K562 (cell line): ENCODE results near the gene RGS6. TPM values are rescaled to one million over a fixed set of nuclear protein-coding genes. Genes with fewer than 3 reads are reported as not detected.
A peak's percentile ranks its signal among the peaks of the same experiment; 100 is the strongest.

Experiments used
- ATF6 ChIP-seq: sonication (generic); formaldehyde crosslinking; IDR thresholded peaks from 2 replicates; pipeline ENCODE4 v1.4.0; 2020; ENCODE audit warnings: mild to moderate bottlenecking, missing genetic modification reagents
- CBFA2T2 ChIP-seq: fragments of 450-650 bp; conservative IDR thresholded peaks from 2 replicates; pipeline ENCODE4 v1.6.1; 2017; ENCODE audit warnings: mild to moderate bottlenecking
- CBX1 ChIP-seq: sonication (generic); IDR thresholded peaks from 2 replicates; pipeline ENCODE4 v1.6.1; 2016; ENCODE audit warnings: antibody characterized with exemption, low read depth, mild to moderate bottlenecking
- CBX5 ChIP-seq: IDR thresholded peaks from 2 replicates; pipeline ENCODE4 v1.6.1; 2014; ENCODE audit warnings: low read depth, borderline replicate concordance
- DPF2 ChIP-seq: fragments of 450-650 bp; IDR thresholded peaks from 2 replicates; pipeline ENCODE4 v1.6.1; 2016
- ESRRA ChIP-seq: fragments of 450-650 bp; IDR thresholded peaks from 2 replicates; pipeline ENCODE4 v1.6.1; 2014; ENCODE audit warnings: low read depth, mild to moderate bottlenecking, moderate library complexity, borderline replicate concordance
- FOXJ2 ChIP-seq: fragments of 200-800 bp; sonication (Bioruptor generic); IDR thresholded peaks from 2 replicates; pipeline ENCODE4 v1.6.1; 2016; ENCODE audit warnings: missing genetic modification characterization, missing compliant biosample characterization
- HIVEP1 ChIP-seq: fragments of 250-450 bp; sonication (Bioruptor Pico); IDR thresholded peaks from 2 replicates; pipeline ENCODE4 v1.4.0; 2020; ENCODE audit warnings: mild to moderate bottlenecking
- HNRNPK ChIP-seq: fragments of 200-400 bp; formaldehyde crosslinking; IDR thresholded peaks from one replicate; pipeline ENCODE4 v1.6.1; 2018; ENCODE audit warnings: mild to moderate bottlenecking, low read depth, low read length; ENCODE audit not compliant: poor library complexity, severe bottlenecking
- JUND ChIP-seq, 2 experiments: IDR thresholded peaks; 2 replicates in 1 of 2; 3 replicates in 1 of 2; pipeline ENCODE4 v1.6.1; 2011; ENCODE audit warnings: borderline replicate concordance in 2 of 2, low read depth in 2 of 2, low read length in 2 of 2, improper control_type of control experiment in 1 of 2, missing biosample characterization in 1 of 2, missing genetic modification characterization in 1 of 2, missing genetic modification reagents in 1 of 2
- MLLT1 ChIP-seq, 2 experiments: fragments of 450-650 bp; IDR thresholded peaks; 2 replicates each; pipeline ENCODE4 v1.6.1; 2016
- MLX ChIP-seq, 2 experiments: fragments of 450-650 bp in 1 of 2; sonication (generic) in 1 of 2; formaldehyde crosslinking; conservative IDR thresholded peaks; 2 replicates each; pipeline versions ENCODE4 v1.4.0 to v1.8.1; 2020 to 2022; ENCODE audit warnings: mild to moderate bottlenecking in 1 of 2, missing genetic modification reagents in 1 of 2
- MTA2 ChIP-seq: fragments of 450-650 bp; IDR thresholded peaks from 2 replicates; pipeline ENCODE4 v1.6.1; 2016; ENCODE audit warnings: low read depth
- NCOR1 ChIP-seq: fragments of 450-650 bp; IDR thresholded peaks from 2 replicates; pipeline ENCODE4 v1.6.1; 2016; ENCODE audit warnings: mild to moderate bottlenecking, moderate library complexity
- NR1H2 ChIP-seq: sonication (generic); formaldehyde crosslinking; IDR thresholded peaks from 2 replicates; pipeline ENCODE4 v1.4.0; 2020; ENCODE audit warnings: mild to moderate bottlenecking, missing genetic modification reagents
- PRMT5 ChIP-seq: sonication (generic); formaldehyde crosslinking; IDR thresholded peaks from 2 replicates; pipeline ENCODE4 v1.5.0; 2020; ENCODE audit warnings: missing genetic modification reagents
- SAFB ChIP-seq: fragments of 200-400 bp; formaldehyde crosslinking; IDR thresholded peaks from 2 replicates; pipeline ENCODE4 v1.6.1; 2017; ENCODE audit warnings: low read depth, low read length, borderline replicate concordance
- ZBTB7A ChIP-seq: IDR thresholded peaks from 2 replicates; pipeline ENCODE4 v1.6.1; 2011; ENCODE audit warnings: low read depth, mild to moderate bottlenecking, low read length, moderate library complexity, borderline replicate concordance; ENCODE audit not compliant: control insufficient read depth
- ZBTB8A ChIP-seq: fragments of 450-650 bp; IDR thresholded peaks from 2 replicates; pipeline ENCODE4 v1.6.1; 2018; ENCODE audit warnings: mild to moderate bottlenecking, moderate library complexity; ENCODE audit not compliant: partially characterized antibody
- ZNF212 ChIP-seq: fragments of 450-650 bp; formaldehyde crosslinking; IDR thresholded peaks from 2 replicates; pipeline ENCODE4 v1.4.0; 2020; ENCODE audit warnings: mild to moderate bottlenecking
- polyA plus RNA-seq, 8 experiments: library from polyadenylated mRNA; depleted of rRNA in 4 of 8; stranded (reverse) in 5 of 8; unstranded in 3 of 8; fragments of >200 nt; fragmentation: Nextera tagmentation in 2 of 8; fragmentation: Illumina TruSeq in 1 of 8; extraction: Ambion mirVana in 2 of 8; extraction: Trizol in 1 of 8; gene quantifications; 2 replicates each; pipeline versions ENCODE4 v1.2.1 to v1.2.3, GENCODE V29; 2011 to 2014; ENCODE audit warnings: inconsistent platforms in 1 of 8, missing spikeins in 1 of 8
- total RNA-seq, 7 experiments: library from RNA; depleted of rRNA in 6 of 7; stranded (reverse); fragments of >200 nt in 6 of 7; fragmentation: Illumina TruSeq in 2 of 7; extraction: Trizol in 2 of 7; gene quantifications; 2 replicates each; pipeline versions ENCODE4 v1.2.1 to v1.2.3, GENCODE V29; 2011 to 2021; ENCODE audit warnings: low replicate concordance in 1 of 7
- TF ChIP-seq, protein P1 (sequence below): sonication (generic); formaldehyde crosslinking; IDR thresholded peaks from 2 replicates; pipeline ENCODE4 v1.8.0; 2022; ENCODE audit warnings: missing genetic modification reagents, mild to moderate bottlenecking, borderline replicate concordance

RGS6 gene
- total and polyA plus RNA-seq, 9 of the 15 experiments (the other 6 are each of a cell fraction or from before 2014, with no cell fraction given), result not detected

GRCh38 chr14:72599579-72600470 is 667.6 kb downstream of the RGS6 start (continued):
- TF ChIP-seq ESRRA (peak; percentile 13; the same call in 1 of the 2 replicates), FOXJ2 (no peak), MTA2 (peak; percentile 57), ATF6 (CRISPR knock-in tag) (no peak), CBX5 (no peak), ZBTB8A (no peak), PRMT5 (CRISPR knock-in tag) (no peak), CBX1 (no peak), NCOR1 (peak; percentile 38; the same call in 1 of the 2 replicates), ZNF212 (CRISPR knock-in tag) (no peak), HNRNPK (no peak), SAFB (no peak), JUND (IDR thresholded peaks at IDR 0.05; ENCODE audit: borderline replicate concordance, low read depth, low read length) (0 out of 2 replicates have a peak, but pooled peaks have one; percentile 9), JUND (tag; IDR thresholded peaks at IDR 0.05; ENCODE audit: borderline replicate concordance, low read depth, low read length) (no peak), DPF2 (peak; percentile 63), ZBTB7A (no peak), MLLT1 (IDR thresholded peaks at IDR 0.05) (no peak), HIVEP1 (CRISPR knock-in tag) (no peak), CBFA2T2 (peak; percentile 70), MLX (CRISPR knock-in tag; conservative IDR thresholded peaks at IDR 0.05) (no peak), NR1H2 (CRISPR knock-in tag) (no peak)
- TF ChIP-seq, protein P1, sequence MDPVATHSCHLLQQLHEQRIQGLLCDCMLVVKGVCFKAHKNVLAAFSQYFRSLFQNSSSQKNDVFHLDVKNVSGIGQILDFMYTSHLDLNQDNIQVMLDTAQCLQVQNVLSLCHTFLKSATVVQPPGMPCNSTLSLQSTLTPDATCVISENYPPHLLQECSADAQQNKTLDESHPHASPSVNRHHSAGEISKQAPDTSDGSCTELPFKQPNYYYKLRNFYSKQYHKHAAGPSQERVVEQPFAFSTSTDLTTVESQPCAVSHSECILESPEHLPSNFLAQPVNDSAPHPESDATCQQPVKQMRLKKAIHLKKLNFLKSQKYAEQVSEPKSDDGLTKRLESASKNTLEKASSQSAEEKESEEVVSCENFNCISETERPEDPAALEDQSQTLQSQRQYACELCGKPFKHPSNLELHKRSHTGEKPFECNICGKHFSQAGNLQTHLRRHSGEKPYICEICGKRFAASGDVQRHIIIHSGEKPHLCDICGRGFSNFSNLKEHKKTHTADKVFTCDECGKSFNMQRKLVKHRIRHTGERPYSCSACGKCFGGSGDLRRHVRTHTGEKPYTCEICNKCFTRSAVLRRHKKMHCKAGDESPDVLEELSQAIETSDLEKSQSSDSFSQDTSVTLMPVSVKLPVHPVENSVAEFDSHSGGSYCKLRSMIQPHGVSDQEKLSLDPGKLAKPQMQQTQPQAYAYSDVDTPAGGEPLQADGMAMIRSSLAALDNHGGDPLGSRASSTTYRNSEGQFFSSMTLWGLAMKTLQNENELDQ (CRISPR knock-in tag), result no peak
